T-cell (primary cell): ENCODE data around the gene ETNK2. TPM values are rescaled to one million over a fixed set of nuclear protein-coding genes. Genes with fewer than 3 reads are reported as not detected.
A peak's percentile ranks its signal among the peaks of the same experiment; 100 is the strongest.

Source experiments
- ATAC-seq, 4 experiments: fragments of 200-7000 bp in 3 of 4; fragments of 150-1000 bp in 1 of 4; cut with Tn5 transposase; replicated peaks in 1 of 4; 1 replicate in 3 of 4; 2 replicates in 1 of 4; pipeline ENCODE4 v1.10.0; 2021; ENCODE audit warnings: moderate library complexity in 3 of 4, mild to moderate bottlenecking in 2 of 4, moderate number of reproducible peaks in 1 of 4
- CTCF ChIA-PET, 2 donors: fragments of 300-600 bp; sonication (Branson Sonifier 250); formaldehyde crosslinking; loops; one replicate each; lab custom pipeline; 2022; ENCODE audit warnings: antibody characterized with exemption in 2 of 2; lab: Charles Lee
- POLR2A ChIA-PET, 2 donors: fragments of 300-600 bp; sonication (Branson Sonifier 250); formaldehyde crosslinking; loops; one replicate each; lab custom pipeline; 2022; ENCODE audit warnings: antibody characterized with exemption in 2 of 2; lab: Charles Lee
- DNase-seq, 35 experiments: peaks; one replicate each; pipeline versions ENCODE4 v3.0.0 to v3.0.0-alpha.2; 2013 to 2023
- H3K27ac ChIP-seq: one replicate; pipeline ENCODE4 v1.5.1; 2013; ENCODE audit warnings: low read length
- H3K27me3 ChIP-seq, 2 experiments: replicated peaks in 1 of 2; 1 replicate in 1 of 2; 2 replicates in 1 of 2; pipeline versions ENCODE4 v1.6.1 to v1.7.0; 2013; ENCODE audit warnings: low read length in 1 of 2, mixed read lengths in 1 of 2; ENCODE audit not compliant: control insufficient read depth in 2 of 2, insufficient read depth in 2 of 2; ENCODE audit errors: extremely low read depth in 1 of 2
- H3K36me3 ChIP-seq, 2 donors: 1 replicate in 1 of 2; 2 replicates in 1 of 2; pipeline versions ENCODE4 v1.6.1 to v1.7.0; 2013; ENCODE audit warnings: low read length in 1 of 2; ENCODE audit not compliant: control insufficient read depth in 2 of 2, insufficient read depth in 1 of 2; ENCODE audit errors: extremely low read depth in 1 of 2
- H3K4me1 ChIP-seq, 2 experiments: 1 replicate in 1 of 2; 2 replicates in 1 of 2; pipeline versions ENCODE4 v1.6.1 to v1.7.0; 2013; ENCODE audit warnings: low read length in 2 of 2, mixed read lengths in 1 of 2; ENCODE audit not compliant: insufficient read depth in 2 of 2, control insufficient read depth in 1 of 2; ENCODE audit errors: extremely low read depth in 1 of 2
- H3K4me3 ChIP-seq, 2 donors: 1 replicate in 1 of 2; 2 replicates in 1 of 2; pipeline versions ENCODE4 v1.5.1 to v1.7.0; 2013; ENCODE audit warnings: mild to moderate bottlenecking in 2 of 2, low read length in 1 of 2, moderate library complexity in 1 of 2; ENCODE audit not compliant: control insufficient read depth in 1 of 2; ENCODE audit errors: extremely low read depth in 1 of 2
- H3K9me3 ChIP-seq: 2 replicates; pipeline ENCODE4 v1.7.0; 2013
- H3K27ac Mint-ChIP-seq, 2 donors: one replicate each; pipeline ENCODE4 v1.8.0; 2020 to 2021; ENCODE audit warnings: mild to moderate bottlenecking in 2 of 2, mixed read lengths in 2 of 2
- H3K27me3 Mint-ChIP-seq, 2 donors: one replicate each; pipeline ENCODE4 v1.8.0; 2021 to 2022; ENCODE audit warnings: mixed read lengths in 2 of 2
- H3K36me3 Mint-ChIP-seq: one replicate; pipeline ENCODE4 v1.8.0; 2021; ENCODE audit warnings: mixed read lengths
- H3K4me1 Mint-ChIP-seq, 3 donors: one replicate each; pipeline ENCODE4 v1.8.0; 2020 to 2022; ENCODE audit warnings: mixed read lengths in 3 of 3, mild to moderate bottlenecking in 1 of 3
- H3K4me3 Mint-ChIP-seq, 3 donors: one replicate each; pipeline ENCODE4 v1.8.0; 2020 to 2022; ENCODE audit warnings: mild to moderate bottlenecking in 3 of 3, mixed read lengths in 3 of 3, moderate library complexity in 3 of 3
- H3K9me3 Mint-ChIP-seq, 3 donors: one replicate each; pipeline ENCODE4 v1.8.0; 2020 to 2022; ENCODE audit warnings: mixed read lengths in 3 of 3
- WGBS: methylation state at CpG from one replicate; pipeline ENCODE4 v1.1.5; 2013; ENCODE audit warnings: missing lambda C conversion rate; ENCODE audit not compliant: insufficient coverage; 5-methylcytosine and 5-hydroxymethylcytosine counted together
- total RNA-seq, 35 experiments: library from RNA in 6 of 35; stranded (reverse) in 6 of 35; fragments of 120-200 nt in 1 of 35; gene quantifications; one replicate each; pipeline versions ENCODE4 v1.2.1 to v1.2.4 and lab custom pipeline; 2013 to 2026

Gene ETNK2
- total RNA-seq, 5 donors from 2014 or later (not counting 1 experiment from before 2014, with no cell fraction given), result 3.4 to 11.1 (median 4.2) TPM

DNA sequence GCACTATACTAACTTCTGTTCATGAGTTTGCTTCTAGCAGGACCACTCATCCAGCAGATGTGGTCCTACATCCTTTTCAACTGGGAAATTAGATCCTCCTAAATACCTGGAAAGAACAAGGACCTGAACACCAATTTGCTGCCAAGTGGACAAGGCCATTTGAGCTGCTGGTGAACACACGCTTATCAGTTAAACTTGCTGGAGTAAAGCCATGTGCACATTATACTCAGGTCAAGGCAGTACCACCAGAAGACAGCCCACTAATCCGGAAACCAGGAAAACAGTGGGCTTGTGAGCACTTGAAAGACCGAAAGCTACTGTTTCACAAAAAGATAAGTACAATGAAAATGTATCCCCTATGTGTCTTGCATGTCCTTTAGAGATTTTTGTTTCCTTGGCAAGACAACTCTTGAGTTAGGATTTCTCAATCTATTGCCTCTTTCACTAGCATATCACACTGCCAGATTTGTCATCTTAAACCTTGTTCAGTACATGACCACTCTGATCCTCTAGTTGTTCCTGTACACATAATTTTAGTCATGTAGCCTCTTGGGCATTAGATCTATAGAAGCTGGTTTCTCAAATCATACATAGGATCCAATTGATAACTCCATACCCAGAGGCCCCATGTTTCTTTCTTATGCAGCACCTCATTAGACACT is 18.8 kb upstream of the ETNK2 start:
- Mint-ChIP-seq H3K9me3 (peaks cover 3 to 43% (median 31%) of the 10 kb centered on the region in 3 donors), H3K4me1 (no peaks in the 10 kb centered on the region), H3K27ac (no peak overlapping the region), H3K27me3 (peaks cover 11 to 16% of the 10 kb centered on the region in 2 donors), H3K36me3 (no peaks in the 10 kb centered on the region), H3K4me3 (no peak overlapping the region)
- no peak overlapping the region for H3K4me3 ChIP-seq
- peaks cover 0 to 21% of the 10 kb centered on the region in 2 experiments for H3K27me3 ChIP-seq
- H3K36me3 ChIP-seq, result no peaks in the 10 kb centered on the region
- no peak for ATAC-seq
- ChIA-PET CTCF (no interaction called here), POLR2A (no interaction called here)
- 100% methylated on average over 1 of the region's 3 CpGs for WGBS
- H3K4me1 ChIP-seq, result no peaks in the 10 kb centered on the region
- DNase-seq, result no peak
- H3K9me3 ChIP-seq, result no peaks in the 10 kb centered on the region
- H3K27ac ChIP-seq, result no peak overlapping the region

DNA sequence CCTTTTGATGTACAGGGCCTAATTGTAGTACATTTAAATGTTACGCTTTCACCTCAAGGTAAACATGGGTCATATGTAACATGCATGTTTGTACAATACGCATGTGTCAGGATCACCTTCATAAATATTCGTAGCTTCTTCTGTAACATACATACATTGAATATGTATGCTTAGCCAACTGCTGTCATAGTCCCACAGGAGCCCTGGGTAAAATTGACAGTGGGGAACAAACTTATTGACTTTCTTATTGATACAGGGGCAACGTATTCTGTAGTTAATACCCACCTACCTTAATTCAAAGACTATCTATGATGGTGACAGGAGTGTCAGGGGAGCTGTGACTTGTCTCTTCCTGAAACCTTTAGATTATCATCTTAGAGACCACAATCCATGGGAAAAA is 18.0 kb upstream of the ETNK2 start:
- ATAC-seq (no peak), DNase-seq (no peak)
- no peaks in the 10 kb centered on the region for H3K9me3 ChIP-seq
- H3K27me3 ChIP-seq, result peaks cover 0 to 17% of the 10 kb centered on the region in 2 experiments
- Mint-ChIP-seq H3K36me3 (no peaks in the 10 kb centered on the region), H3K4me3 (no peak overlapping the region), H3K9me3 (peaks cover 3 to 43% (median 31%) of the 10 kb centered on the region in 3 donors), H3K4me1 (no peaks in the 10 kb centered on the region), H3K27me3 (peaks cover 14 to 16% of the 10 kb centered on the region in 2 donors), H3K27ac (no peak overlapping the region)
- H3K36me3 ChIP-seq, result no peaks in the 10 kb centered on the region
- ChIA-PET POLR2A (no interaction called here), CTCF (interaction anchor here in 1 of 2 donors (0.8 kb wide), 1 partner anchor 905 kb away, joined by 3 read pairs; no protein-coding TSS in a partner anchor)
- no peak overlapping the region for H3K27ac ChIP-seq
- H3K4me1 ChIP-seq, result no peaks in the 10 kb centered on the region
- no CpG with 5 or more reads among the region's 4 CpGs for WGBS
- no peak overlapping the region for H3K4me3 ChIP-seq

DNA sequence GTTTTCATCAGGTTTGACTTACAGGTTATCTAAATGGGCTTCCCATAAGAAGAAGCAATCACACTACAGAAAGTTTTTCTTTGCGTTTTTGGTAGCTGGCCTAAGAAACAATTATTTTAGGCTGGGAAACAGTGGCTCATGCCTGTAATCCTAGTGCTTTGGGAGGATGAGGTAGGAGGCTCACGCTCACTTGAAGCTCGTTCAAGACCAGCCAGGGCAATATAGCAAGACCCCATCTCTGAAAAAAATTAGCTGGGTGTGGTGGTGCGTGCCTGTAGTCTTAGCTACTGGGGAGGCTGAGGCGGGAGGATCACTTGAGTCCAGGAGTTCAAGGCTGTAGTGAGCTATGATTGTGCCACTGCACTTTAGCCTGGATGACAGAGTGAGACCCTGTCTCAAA is 15.9 kb upstream of the ETNK2 start:
- no peaks in the 10 kb centered on the region for H3K4me1 ChIP-seq
- H3K9me3 Mint-ChIP-seq, result peaks cover 3 to 35% (median 28%) of the 10 kb centered on the region in 3 donors
- H3K27me3 Mint-ChIP-seq, result peaks cover 3 to 4% of the 10 kb centered on the region in 2 donors
- no peak overlapping the region for H3K27ac Mint-ChIP-seq
- 86% methylated on average over 2 of the region's 5 CpGs for WGBS
- peaks cover 0 to 10% of the 10 kb centered on the region in 2 experiments for H3K27me3 ChIP-seq
- H3K36me3 ChIP-seq, result no peaks in the 10 kb centered on the region
- POLR2A ChIA-PET, result no interaction called here
- DNase-seq (no peak), ATAC-seq (no peak)
- CTCF ChIA-PET, result no interaction called here
- no peaks in the 10 kb centered on the region for H3K4me1 Mint-ChIP-seq
- H3K36me3 Mint-ChIP-seq, result no peaks in the 10 kb centered on the region
- no peaks in the 10 kb centered on the region for H3K9me3 ChIP-seq
- H3K4me3 Mint-ChIP-seq, result no peak overlapping the region
- H3K4me3 ChIP-seq, result no peak overlapping the region
- H3K27ac ChIP-seq, result no peak overlapping the region

DNA sequence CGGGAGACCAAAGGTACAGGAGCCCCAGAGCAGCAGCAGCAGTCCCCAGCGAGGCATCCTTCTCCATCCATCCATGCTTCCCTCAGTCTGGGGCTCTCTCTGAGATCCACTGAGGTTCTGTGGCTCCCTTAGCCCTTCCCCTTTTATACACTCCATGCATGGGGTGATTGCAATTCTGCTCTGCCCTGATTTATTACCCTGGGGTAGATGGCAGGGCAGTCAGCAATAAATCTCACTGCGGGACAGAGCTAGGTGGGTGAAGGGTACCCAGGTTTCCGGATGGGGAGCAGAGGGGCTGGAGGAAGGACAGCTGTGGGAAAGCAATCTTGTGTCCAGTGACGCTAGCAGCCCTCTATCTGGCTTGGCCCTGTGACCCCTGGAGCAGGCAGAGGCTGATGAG is 14.4 kb upstream of the ETNK2 start, which contains the start of gene REN:
REN (minus strand) TSS at position 119 of the 400 bp plus-strand sequence; CDS start at position 75, 44 bp downstream.
- DNase-seq, result no peak
- H3K9me3 Mint-ChIP-seq, result peaks cover 3 to 24% (median 19%) of the 10 kb centered on the region in 3 donors
- no peaks in the 10 kb centered on the region for H3K4me1 Mint-ChIP-seq
- Histone ChIP-seq H3K4me1 (no peaks in the 10 kb centered on the region), H3K27me3 (peaks cover 0 to 23% of the 10 kb centered on the region in 2 experiments), H3K27ac (no peak within 1 kb of the TSS), H3K9me3 (no peaks in the 10 kb centered on the region), H3K36me3 (no peaks in the 10 kb centered on the region), H3K4me3 (no peak within 1 kb of the TSS)
- no peaks in the 10 kb centered on the region for H3K36me3 Mint-ChIP-seq
- POLR2A ChIA-PET, result no interaction called here
- WGBS, result 34% methylated on average over 4 of the region's 5 CpGs
- CTCF ChIA-PET, result interaction anchor here (0.5 to 0.6 kb wide), 2 partner anchors 371 to 1074 kb away, joined by 3 to 6 read pairs; no protein-coding TSS in a partner anchor
- no peak within 1 kb of the TSS for H3K27ac Mint-ChIP-seq
- peaks cover 6% of the 10 kb centered on the region in 2 donors for H3K27me3 Mint-ChIP-seq
- no peak within 1 kb of the TSS for H3K4me3 Mint-ChIP-seq
- no peak for ATAC-seq

DNA sequence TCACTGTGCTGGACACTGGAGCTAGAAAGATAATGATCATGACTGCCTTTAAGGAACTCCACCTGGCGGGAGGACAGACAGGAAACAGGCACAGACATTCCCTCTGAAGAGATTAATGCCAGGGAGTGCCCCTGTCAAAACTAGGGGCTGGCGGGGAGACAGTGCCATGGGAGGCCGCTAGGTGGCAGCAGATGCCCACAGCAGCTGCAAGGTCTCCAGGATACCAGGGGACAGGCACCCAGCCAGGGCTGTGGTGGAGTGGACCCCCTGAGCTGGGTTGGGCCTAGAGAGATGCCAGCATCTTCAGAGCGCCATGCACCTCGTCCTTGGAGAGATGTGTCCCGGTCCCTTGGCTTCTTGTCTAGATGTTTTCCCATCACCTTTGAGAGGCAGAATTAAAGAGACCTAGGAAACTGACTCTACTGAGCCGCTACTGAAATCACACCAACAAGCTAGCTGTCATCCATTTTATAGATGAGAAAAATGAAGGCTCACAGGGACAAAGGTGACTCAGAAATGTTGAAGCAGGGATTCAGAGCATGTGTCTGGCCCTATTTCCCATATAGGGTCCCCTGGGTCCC is 10.7 kb upstream of the ETNK2 start:
- Histone ChIP-seq H3K27ac (no peak overlapping the region), H3K36me3 (no peaks in the 10 kb centered on the region), H3K9me3 (no peaks in the 10 kb centered on the region), H3K27me3 (peaks cover 0 to 33% of the 10 kb centered on the region in 2 experiments), H3K4me1 (no peaks in the 10 kb centered on the region), H3K4me3 (no peak overlapping the region)
- ChIA-PET CTCF (interaction anchor here (0.6 to 2.6 kb wide), 12 partner anchors 9 to 341 kb away, joined by 3 to 21 read pairs (median 4); no protein-coding TSS in a partner anchor), POLR2A (no interaction called here)
- Mint-ChIP-seq H3K9me3 (peaks cover 3 to 5% (median 3%) of the 10 kb centered on the region in 3 donors), H3K4me3 (no peak overlapping the region), H3K36me3 (no peaks in the 10 kb centered on the region), H3K27ac (no peak overlapping the region), H3K27me3 (peaks cover 6 to 15% of the 10 kb centered on the region in 2 donors), H3K4me1 (no peaks in the 10 kb centered on the region)
- ATAC-seq (peak; percentile 87 to 97 (median 90)), DNase-seq (peak; percentile 35 to 84 (median 71))
- 0% methylated on average over 3 of the region's 7 CpGs for WGBS

DNA sequence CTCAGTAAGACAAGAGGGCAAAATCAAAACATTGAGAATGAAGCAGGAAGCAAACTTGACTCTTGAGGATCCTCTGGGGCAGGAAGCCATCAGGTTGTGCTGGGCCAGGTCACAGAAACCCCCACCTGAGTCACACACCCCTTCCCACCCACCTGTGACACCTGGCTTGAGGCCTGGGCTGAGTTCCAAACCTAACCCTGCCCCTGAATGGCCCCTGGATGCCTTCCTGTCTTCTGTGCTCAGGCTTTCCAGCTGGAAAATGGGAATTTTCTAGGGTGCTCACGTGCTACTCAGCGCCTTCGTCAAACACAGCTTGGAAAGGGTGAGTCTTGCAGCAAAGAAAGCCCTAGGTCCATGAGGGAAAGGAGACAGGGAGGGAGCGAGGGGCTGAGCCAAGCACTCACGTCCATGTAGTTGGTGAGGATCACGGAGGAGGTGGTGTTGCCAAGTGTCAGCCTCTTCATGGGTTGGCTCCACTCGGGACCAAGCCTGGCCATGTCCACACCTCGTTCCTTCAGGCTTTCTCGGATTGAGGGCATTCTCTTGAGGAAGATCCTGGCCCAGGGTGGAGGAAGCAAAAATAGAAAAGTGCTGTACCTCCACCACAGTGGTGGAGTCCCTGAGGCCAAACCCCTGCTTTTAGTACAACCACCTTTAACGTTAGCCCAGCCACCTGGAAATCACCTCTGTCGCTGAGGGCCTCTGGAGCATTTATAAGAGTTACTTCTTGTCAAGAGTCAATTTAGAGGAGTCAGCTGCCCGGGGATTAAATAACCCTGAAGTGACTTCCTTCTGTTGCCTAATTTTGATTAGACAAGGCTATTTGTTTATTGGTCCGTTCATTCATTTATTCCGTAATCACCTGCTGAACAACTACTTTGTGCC is 10.0 kb upstream of the ETNK2 start:
- H3K27me3 Mint-ChIP-seq, result peaks cover 6 to 16% of the 10 kb centered on the region in 2 donors
- Histone ChIP-seq H3K27ac (no peak overlapping the region), H3K27me3 (peaks cover 0 to 33% of the 10 kb centered on the region in 2 experiments), H3K4me3 (no peak overlapping the region), H3K36me3 (no peaks in the 10 kb centered on the region), H3K9me3 (no peaks in the 10 kb centered on the region), H3K4me1 (no peaks in the 10 kb centered on the region)
- H3K36me3 Mint-ChIP-seq, result no peaks in the 10 kb centered on the region
- ChIA-PET CTCF (interaction anchor here (0.6 to 2.6 kb wide), 10 partner anchors 10 to 285 kb away, joined by 3 to 21 read pairs (median 4); no protein-coding TSS in a partner anchor), POLR2A (no interaction called here)
- no peak for DNase-seq
- H3K4me3 Mint-ChIP-seq, result no peak overlapping the region
- WGBS, result 59% methylated on average over 10 of the region's 14 CpGs
- H3K4me1 Mint-ChIP-seq, result no peaks in the 10 kb centered on the region
- H3K27ac Mint-ChIP-seq, result no peak overlapping the region
- no peak for ATAC-seq
- H3K9me3 Mint-ChIP-seq, result no peaks in the 10 kb centered on the region
